HEK293T (cell line): Measurements from ENCODE around the gene ZNF768.

Source experiments
- BHLHE40 ChIP-seq: fragments of 450-650 bp; IDR thresholded peaks from 2 replicates; pipeline ENCODE4 v1.6.1; 2016; ENCODE audit warnings: mild to moderate bottlenecking, moderate library complexity, borderline replicate concordance
- ELF4 ChIP-seq: fragments of 450-650 bp; IDR thresholded peaks from 2 replicates; pipeline ENCODE4 v1.6.1; 2017; ENCODE audit warnings: antibody characterized with exemption
- FOXA1 ChIP-seq: fragments of 450-650 bp; IDR thresholded peaks from 2 replicates; pipeline ENCODE4 v1.6.1; 2016; ENCODE audit warnings: mild to moderate bottlenecking
- HDGF ChIP-seq: fragments of 450-650 bp; IDR thresholded peaks from 2 replicates; pipeline ENCODE4 v1.6.1; 2017; ENCODE audit warnings: antibody characterized with exemption, borderline replicate concordance
- SP1 ChIP-seq: fragments of 450-650 bp; IDR thresholded peaks from 2 replicates; pipeline ENCODE4 v1.6.1; 2017

DNA sequence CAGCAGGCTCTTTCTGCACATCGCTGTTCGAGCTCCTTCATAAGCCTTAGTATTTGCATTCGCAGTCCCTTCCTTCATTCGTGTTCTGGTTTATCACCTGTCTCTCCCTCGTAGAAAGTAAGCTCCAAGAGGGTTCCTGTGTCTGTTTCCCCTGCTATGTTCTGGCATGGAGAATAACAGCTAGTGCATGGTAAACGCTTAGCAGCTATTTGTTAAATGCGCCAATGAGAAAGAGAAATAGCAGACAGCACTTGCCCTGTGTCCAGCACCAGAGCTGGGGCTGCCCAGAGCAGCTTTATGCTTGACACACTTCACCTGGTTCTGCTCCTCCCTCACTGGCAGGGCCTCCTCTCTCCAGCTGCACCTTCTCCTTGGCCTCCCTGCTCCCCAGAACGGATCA is 39.6 kb upstream of the ZNF768 start:
- TF ChIP-seq SP1 = no peak
- TF ChIP-seq FOXA1 = no peak
- TF ChIP-seq ELF4 = no peak
- no peak for TF ChIP-seq HDGF
- TF ChIP-seq BHLHE40 = no peak
